ENCODE measurements around the gene ZBTB16. TPM values are rescaled to one million over a fixed set of nuclear protein-coding genes. Genes with fewer than 3 reads are reported as not detected.

Gene ZBTB16
- total RNA-seq, 1 donor from 2014 or later, result 0.54 TPM

DNA sequence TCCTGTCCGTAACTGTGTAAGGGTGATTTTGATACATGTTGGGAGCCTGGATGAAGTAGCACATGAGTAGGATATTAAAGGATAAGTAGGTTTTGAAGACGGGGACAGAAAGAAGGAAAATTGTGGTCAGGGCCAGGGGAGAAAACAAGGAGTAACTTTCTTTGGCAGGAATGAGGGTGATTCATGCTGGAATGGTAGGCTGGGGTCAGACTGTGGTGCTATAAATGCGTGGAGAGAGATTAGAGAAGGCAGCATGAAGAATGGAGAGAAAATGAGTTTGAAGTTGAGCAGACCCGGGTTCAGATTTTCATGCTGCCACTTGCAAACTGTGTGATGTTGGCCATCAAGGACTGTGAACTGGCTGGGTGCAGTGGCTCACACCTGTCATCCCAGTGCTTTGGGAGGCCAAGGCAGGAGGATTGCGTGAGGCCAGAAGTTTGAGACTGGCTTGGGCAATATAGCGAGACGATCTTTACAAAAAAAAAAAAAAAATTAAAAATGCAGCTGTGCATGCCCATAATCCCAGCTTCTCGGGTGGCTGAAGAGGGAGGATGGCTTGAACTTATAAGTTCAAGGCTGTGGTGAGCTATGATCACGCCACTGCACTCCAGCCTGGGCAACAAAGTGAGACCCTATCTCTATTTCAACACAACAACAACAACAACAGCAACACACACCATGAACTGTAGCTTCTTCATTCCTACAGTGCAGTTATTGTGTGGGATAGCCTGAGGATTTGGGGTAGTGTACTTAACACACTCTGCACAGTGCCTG lies 22.3 kb downstream of the ZBTB16 start:
- Mint-ChIP-seq H3K36me3 (ENCODE audit: low read depth, unreplicated experiment) (no peaks in the 10 kb centered on the region), H3K9me3 (ENCODE audit: unreplicated experiment) (no peaks in the 10 kb centered on the region), H3K27ac (ENCODE audit: unreplicated experiment) (no peak overlapping the region), H3K4me1 (ENCODE audit: unreplicated experiment) (peaks cover 18% of the 10 kb centered on the region), H3K4me3 (ENCODE audit: unreplicated experiment) (no peak overlapping the region), H3K27me3 (ENCODE audit: unreplicated experiment) (peaks cover 9% of the 10 kb centered on the region)
- TF ChIP-seq, protein P1, sequence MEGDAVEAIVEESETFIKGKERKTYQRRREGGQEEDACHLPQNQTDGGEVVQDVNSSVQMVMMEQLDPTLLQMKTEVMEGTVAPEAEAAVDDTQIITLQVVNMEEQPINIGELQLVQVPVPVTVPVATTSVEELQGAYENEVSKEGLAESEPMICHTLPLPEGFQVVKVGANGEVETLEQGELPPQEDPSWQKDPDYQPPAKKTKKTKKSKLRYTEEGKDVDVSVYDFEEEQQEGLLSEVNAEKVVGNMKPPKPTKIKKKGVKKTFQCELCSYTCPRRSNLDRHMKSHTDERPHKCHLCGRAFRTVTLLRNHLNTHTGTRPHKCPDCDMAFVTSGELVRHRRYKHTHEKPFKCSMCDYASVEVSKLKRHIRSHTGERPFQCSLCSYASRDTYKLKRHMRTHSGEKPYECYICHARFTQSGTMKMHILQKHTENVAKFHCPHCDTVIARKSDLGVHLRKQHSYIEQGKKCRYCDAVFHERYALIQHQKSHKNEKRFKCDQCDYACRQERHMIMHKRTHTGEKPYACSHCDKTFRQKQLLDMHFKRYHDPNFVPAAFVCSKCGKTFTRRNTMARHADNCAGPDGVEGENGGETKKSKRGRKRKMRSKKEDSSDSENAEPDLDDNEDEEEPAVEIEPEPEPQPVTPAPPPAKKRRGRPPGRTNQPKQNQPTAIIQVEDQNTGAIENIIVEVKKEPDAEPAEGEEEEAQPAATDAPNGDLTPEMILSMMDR (IDR thresholded peaks at IDR 0.05; ENCODE audit: unreplicated experiment), result no peak
- DNase-seq (ENCODE audit: low spot score), result no peak

DNA sequence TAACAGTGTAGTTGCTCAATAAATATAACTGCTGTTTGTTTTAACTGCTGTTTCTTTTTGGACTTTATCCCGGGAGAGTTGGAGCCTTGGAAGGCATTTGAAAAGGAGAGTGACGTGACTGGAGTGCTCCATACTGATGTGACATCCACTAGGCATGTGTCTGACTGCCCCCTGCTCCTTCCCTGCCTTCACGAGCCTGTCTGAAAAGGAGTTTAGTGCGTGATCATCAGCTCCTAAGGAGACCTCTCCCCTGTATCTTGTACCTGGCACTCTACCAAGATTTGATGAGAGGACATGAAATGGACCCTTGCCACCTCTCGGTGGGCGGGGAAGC lies 22.9 kb downstream of the ZBTB16 start:
- H3K36me3 Mint-ChIP-seq (ENCODE audit: low read depth, unreplicated experiment), result no peaks in the 10 kb centered on the region
- peaks cover 17% of the 10 kb centered on the region for H3K4me1 Mint-ChIP-seq (ENCODE audit: unreplicated experiment)

DNA sequence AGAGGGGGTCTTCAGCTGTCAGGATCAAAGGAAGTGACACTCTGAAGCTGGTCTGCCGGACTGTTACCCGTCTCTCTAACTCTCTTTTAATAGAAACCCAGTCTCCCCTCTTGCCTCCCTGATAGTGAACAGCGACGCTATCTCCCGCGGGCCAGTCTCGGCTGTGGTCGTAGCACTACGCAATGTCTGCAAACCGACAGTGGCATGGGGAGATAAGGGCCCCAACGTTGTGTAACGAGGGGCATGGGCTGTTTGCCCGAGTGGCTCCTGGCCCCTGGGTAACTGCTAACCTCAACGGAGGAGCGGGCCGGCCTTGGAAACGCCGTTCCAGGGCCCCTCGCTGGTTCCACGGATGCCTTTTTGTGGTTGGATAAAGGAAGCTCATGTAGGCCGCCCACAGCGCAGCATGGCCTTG lies 23.3 kb downstream of the ZBTB16 start:
- no peak for DNase-seq (ENCODE audit: low spot score)
- Mint-ChIP-seq H3K4me3 (ENCODE audit: unreplicated experiment) (no peak overlapping the region), H3K27me3 (ENCODE audit: unreplicated experiment) (peaks cover 15% of the 10 kb centered on the region), H3K36me3 (ENCODE audit: low read depth, unreplicated experiment) (no peaks in the 10 kb centered on the region), H3K9me3 (ENCODE audit: unreplicated experiment) (no peaks in the 10 kb centered on the region), H3K4me1 (ENCODE audit: unreplicated experiment) (peaks cover 17% of the 10 kb centered on the region), H3K27ac (ENCODE audit: unreplicated experiment) (no peak overlapping the region)
- TF ChIP-seq, protein P1 (IDR thresholded peaks at IDR 0.05; ENCODE audit: unreplicated experiment), result no peak

More for the DNA sequence above, 22.9 kb downstream of the ZBTB16 start:
- Mint-ChIP-seq H3K9me3 (ENCODE audit: unreplicated experiment) (no peaks in the 10 kb centered on the region), H3K27me3 (ENCODE audit: unreplicated experiment) (peaks cover 14% of the 10 kb centered on the region), H3K4me3 (ENCODE audit: unreplicated experiment) (no peak overlapping the region), H3K27ac (ENCODE audit: unreplicated experiment) (no peak overlapping the region)
- TF ChIP-seq, protein P1 (IDR thresholded peaks at IDR 0.05; ENCODE audit: unreplicated experiment), result no peak
- DNase-seq (ENCODE audit: low spot score), result no peak

DNA sequence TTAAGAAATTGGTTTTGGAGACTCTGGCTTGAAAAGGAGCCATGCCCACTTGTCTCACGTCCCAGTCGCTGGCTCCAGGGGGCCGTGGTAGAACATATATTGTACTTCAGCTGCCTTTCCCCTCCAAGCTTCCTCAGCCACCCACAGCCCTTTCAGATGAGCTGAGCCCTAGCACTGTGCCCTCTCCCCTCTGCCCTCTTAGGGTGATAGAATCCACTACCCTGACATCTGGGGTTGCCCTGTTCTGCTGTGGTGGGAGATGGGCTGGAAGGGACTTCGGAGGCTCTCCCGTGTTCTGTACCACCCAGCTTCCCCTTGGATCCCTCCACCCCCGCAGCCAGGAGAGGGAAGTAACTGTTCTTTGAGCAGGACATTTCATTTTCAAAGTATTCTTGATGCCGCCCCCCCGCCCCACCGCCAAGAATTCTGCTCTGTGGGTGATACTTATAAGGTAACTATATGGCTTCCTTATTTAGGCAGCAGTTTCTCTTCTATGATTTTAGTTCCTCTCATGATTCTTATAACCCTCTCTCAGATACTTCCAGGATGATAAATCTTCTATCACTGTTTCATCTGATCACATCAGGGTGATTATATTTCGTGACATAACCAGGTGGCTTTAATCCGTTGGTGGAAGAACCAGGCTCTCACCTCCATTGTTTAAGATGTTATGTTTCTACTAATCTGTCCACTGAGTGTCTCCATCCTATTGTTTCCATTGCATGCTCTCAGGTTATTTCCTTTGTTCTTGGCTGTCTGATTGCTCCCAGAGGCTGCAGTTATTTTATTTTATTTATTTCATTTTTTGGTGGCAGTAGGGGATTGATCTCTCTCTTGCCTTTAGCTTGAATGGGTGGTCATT lies 24.1 kb downstream of the ZBTB16 start:
- no peak for DNase-seq (ENCODE audit: low spot score)
- no peak overlapping the region for H3K4me3 Mint-ChIP-seq (ENCODE audit: unreplicated experiment)
- no peaks in the 10 kb centered on the region for H3K36me3 Mint-ChIP-seq (ENCODE audit: low read depth, unreplicated experiment)
- TF ChIP-seq, protein P1 (IDR thresholded peaks at IDR 0.05; ENCODE audit: unreplicated experiment), result no peak
- no peak overlapping the region for H3K27ac Mint-ChIP-seq (ENCODE audit: unreplicated experiment)
- peaks cover 17% of the 10 kb centered on the region for H3K4me1 Mint-ChIP-seq (ENCODE audit: unreplicated experiment)
- H3K27me3 Mint-ChIP-seq (ENCODE audit: unreplicated experiment), result peaks cover 13% of the 10 kb centered on the region
- H3K9me3 Mint-ChIP-seq (ENCODE audit: unreplicated experiment), result no peaks in the 10 kb centered on the region

DNA sequence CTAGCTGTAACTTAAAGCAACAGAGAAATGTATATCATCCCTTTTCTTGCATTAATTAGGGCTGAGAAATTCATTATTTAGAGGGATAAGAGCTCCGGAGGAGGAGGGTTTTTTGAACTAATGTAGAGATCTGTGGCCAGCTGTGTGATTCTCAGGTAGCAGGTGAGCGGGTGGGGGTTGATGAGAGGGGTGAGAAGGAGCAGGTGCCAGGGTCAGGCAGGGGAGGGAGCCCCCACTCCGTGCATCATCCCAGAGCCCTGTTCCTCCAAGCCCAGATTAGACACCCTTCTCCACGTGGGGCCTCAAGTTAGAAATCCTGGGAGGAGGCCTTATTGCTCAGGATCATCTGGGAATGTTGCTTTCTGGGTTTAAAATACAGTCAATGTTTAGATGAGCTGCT lies 24.9 kb downstream of the ZBTB16 start:
- no peak overlapping the region for H3K27ac Mint-ChIP-seq (ENCODE audit: unreplicated experiment)
- no peaks in the 10 kb centered on the region for H3K36me3 Mint-ChIP-seq (ENCODE audit: low read depth, unreplicated experiment)
- no peak overlapping the region for H3K4me3 Mint-ChIP-seq (ENCODE audit: unreplicated experiment)
- H3K4me1 Mint-ChIP-seq (ENCODE audit: unreplicated experiment), result peaks cover 15% of the 10 kb centered on the region
- no peaks in the 10 kb centered on the region for H3K9me3 Mint-ChIP-seq (ENCODE audit: unreplicated experiment)
- no peak for DNase-seq (ENCODE audit: low spot score)
- TF ChIP-seq, protein P1 (IDR thresholded peaks at IDR 0.05; ENCODE audit: unreplicated experiment), result no peak
- peaks cover 15% of the 10 kb centered on the region for H3K27me3 Mint-ChIP-seq (ENCODE audit: unreplicated experiment)

All from endothelial cell (in vitro differentiated cells).